Stimulated activated CD4-positive, alpha-beta T cell treated with anti-CD3 and anti-CD28 coated beads, Interleukin-4, amount 100 ng/mL, for 4 hours (primary cell): Measurements from ENCODE around the gene POLD1.
A peak's percentile ranks its signal among the peaks of the same experiment; 100 is the strongest.
"Not testable (repeated sequence)": the region's sequence is repeated elsewhere in the genome, so short reads cannot be mapped to it uniquely, and the experiment has no call there.

ENCODE experiments used
- DNase-seq, 2 experiments: peaks; one replicate each; pipeline ENCODE4 v3.0.0-alpha.2; 2020

The POLD1 gene

DNA sequence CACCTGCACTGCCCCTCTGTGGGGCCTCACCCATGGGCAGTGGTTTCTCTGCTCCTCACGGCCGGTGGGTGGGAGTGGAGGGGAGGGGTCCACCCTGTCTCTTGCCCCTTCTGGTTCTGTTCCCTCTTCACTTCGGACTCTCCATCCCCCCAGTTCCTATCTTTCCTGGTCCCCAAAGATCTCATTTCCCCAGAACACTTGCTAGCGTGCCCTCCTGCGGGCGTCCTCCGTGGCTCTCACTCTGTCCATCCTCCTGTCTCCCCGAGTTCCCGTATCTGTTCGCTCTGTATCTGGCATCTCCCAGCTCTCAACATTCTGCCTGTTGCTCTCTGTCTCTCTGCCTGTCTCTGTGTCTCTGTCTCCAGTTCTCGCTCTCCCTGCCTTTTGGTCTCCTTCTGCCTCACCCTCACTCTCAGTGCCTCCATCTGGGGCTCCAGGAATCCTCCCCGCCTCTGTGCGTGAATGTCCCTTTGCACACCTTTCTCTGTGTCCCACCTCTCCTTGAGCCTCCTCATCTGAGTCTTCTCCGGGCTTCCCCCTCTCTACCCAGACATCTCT is 35.0 kb downstream of the POLD1 start:
- no peak for DNase-seq

DNA sequence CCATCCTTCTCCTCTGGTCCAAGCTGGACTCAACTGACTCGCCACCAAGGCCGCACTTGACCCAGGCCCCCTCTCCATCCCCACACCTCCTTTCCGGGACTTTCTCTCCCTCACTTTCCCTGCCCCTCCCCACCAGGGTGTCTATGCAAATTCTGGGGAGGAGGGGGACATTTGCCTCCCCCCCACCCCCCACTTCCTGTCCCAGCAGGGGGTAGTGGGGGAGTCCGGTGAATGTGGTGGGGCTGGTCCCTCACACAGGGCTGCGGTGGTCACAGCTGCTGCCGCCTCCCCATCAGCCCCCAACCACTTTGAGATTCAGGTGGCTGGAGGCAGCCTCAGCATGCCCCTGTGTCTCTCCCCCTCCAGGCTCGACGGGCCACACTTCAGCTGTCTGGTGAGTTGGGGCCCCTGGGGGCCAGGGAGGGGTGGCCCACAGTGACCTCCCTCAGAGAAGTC is 35.5 kb downstream of the POLD1 start:
- DNase-seq, result no peak

DNA sequence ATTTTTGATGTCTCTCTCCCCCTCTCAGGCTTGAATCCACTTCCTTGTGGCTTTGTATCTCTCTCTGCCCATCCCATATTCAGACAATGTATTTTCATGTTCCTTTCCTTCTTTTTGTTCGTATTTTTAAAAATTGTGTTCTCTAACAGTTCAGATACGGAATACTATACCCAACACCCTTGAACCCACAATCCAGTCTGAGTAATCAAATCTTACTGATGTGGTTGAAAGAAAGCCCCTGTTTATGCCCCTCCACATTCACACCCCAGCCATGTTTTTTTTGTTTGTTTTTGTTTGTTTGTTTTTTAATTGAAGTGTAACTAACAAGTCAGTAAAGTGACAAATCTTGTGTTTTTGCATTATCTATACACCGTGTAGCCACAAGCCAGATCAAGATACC is 36.0 kb downstream of the POLD1 start:
- DNase-seq, result no peak

DNA sequence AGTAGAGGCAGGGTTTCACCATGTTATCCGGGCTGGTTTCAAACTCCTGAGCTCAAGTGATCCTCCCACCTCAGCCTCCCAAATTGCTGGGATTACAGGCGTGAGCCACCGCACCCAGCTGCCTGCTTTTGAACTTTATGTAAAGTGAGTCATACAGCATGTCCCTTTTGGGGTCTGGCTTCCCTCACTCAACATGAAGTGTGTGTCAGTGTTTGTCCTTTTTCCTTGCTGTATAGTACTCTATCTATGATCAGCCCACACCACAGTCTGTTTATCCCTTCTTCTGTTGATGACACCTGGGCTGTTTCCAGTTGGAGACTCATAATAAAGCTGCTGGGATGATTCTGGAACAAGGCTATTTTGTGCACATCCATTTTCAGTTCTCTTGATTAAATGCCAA is 36.7 kb downstream of the POLD1 start:
- no peak for DNase-seq

DNA sequence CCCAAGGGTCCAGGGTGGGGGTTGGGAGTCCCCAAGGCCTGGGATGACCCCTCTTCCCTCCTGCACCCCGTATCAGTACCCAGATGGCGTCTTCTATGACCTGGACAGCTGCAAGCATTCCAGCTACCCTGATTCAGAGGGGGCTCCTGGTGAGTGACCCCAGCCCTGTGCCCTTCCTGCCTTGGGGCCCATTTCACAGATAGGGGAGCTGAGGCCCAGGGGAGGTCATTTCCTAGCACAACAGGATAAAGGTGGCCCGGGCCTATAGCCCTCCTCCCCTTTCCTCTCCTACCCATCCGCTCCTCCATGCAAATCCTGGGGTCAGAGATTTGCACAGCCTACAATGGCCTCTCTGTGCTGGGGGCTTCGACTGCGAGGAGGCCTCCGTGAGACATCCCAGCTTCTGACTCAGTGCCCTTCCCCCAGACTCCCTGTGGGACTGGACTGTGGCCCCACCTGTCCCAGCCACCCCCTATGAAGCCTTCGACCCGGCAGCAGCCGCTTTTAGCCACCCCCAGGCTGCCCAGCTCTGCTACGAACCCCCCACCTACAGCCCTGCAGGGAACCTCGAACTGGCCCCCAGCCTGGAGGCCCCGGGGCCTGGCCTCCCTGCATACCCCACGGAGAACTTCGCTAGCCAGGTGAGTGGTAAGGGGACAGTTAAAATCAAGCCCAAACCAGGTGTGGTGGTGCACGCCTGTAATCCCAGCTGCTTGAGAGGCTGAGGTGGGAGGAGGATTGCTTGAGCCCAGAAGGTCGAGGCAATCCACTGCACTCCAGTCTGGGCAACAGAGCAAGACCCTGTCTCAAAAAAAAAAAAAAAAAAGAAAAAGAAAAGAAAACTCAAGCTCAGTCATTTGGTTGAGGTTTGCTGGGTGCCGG is 38.5 kb downstream of the POLD1 start:
- no peak for DNase-seq

DNA sequence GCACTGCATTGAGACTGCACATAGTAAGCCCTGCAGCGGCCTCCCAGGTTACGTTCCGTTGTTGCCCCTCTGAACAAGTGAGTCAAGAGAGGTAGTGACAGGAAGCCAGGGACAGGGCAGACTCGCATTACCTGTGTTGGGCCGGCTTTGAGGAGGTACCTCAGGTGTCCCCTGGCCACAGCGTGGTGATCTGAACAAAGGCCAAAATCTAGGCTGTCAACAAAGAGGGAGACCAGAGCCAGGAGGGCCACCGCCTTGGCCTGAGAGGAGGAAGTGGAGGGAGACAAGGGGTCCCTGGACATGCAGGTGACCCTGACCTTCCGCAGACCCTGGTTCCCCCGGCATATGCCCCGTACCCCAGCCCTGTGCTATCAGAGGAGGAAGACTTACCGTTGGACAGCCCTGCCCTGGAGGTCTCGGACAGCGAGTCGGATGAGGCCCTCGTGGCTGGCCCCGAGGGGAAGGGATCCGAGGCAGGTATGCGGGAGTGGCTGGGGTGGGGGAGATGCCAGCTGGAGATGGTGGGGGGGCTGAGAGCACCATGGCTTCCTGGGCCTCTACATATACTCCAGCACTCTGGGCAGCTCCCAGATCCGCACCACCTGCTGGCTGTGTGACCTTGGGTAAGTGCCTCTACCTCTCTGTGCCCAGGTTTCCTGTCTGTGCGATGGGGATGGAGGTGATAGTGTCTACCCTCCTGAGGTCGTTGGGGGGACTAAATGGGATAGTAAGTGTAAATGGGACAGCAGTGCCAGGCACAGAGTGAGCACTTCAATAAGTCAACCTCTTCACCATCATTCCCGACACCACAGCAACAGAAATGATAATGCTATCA is 39.3 kb downstream of the POLD1 start:
- DNase-seq, result no peak

DNA sequence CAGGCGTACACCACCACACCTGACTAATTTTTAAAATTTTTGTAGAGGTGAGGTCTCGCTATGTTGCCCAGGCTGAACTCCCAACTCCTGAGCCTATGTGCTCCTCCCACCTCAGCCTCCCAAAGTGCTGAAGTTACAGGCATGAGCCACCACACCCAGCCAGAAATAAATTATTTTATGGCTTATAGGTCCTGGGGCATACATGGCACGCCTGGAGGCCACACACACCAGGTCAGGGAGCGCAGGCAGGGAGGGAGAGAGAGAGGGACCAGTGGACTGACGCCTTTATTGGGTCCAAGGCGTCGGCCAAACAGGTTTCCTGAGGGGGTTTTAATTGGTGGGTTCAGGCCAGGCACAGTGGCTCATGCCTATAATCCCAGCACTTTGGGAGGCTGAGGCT is 41.4 kb downstream of the POLD1 start:
- DNase-seq, result no peak

DNA sequence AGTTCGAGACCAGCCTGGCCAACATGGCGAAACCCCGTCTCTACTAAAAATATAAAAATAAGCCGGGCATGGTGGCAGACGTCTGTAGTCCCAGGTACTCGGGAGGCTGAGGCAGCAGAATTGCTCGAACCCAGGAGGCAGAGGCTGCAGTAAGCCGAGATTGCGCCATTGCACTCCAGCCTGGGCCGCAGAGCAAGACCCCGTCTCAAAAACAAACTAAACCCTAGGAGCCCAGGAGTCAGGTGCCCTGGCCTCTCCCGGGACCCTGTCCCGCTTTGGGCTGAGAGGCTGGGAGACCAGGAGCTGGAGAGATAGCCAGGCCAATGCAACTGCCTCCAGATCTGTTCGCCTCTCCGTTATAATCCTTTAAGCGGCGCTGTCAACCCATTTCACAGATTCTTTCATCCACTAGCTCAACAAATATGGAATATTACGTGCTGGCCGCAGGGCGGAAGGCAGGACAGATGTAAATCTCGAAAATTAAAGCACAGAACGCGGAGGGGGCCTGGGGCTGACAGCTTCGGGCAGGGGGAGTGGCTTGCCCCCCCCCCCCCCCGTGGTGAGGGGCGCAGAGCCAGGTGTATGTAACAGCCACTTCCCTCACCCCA is 43.3 kb downstream of the POLD1 start:
- DNase-seq, result no peak

DNA sequence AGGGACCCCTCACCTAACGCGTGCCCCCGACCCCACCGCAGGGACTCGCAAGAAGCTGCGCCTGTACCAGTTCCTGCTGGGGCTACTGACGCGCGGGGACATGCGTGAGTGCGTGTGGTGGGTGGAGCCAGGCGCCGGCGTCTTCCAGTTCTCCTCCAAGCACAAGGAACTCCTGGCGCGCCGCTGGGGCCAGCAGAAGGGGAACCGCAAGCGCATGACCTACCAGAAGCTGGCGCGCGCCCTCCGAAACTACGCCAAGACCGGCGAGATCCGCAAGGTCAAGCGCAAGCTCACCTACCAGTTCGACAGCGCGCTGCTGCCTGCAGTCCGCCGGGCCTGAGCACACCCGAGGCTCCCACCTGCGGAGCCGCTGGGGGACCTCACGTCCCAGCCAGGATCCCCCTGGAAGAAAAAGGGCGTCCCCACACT is 43.9 kb downstream of the POLD1 start:
- DNase-seq, result peak in 1 of 2 experiments; percentile 41

DNA sequence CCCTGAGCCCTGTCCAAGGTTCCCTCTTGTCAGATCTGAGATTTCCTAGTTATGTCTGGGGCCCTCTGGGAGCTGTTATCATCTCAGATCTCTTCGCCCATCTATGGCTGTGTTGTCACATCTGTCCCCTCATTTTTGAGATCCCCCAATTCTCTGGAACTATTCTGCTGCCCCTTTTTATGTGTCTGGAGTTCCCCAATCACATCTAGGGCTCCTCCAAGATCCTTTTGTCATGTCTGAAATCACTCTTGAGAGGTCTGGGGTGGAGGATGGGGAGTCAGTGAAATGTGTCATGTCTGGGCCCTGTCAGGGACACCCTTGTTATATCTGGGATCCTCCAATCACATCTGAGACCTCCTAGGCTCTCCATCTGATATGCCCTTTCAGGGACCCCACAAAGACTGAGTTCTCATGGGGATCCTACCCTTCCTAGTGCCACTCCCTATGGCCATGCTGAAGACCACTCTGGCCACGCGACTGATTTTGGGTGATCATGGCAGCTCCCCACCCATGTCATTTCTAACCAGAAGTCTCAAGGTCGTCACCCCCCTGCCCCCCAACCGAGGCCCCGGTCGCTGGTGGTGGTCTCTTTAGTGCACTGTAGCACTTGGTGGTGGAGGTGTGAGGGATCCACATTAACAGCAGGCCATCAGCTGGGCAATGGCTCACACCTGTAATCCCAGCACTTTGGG is 44.8 kb downstream of the POLD1 start:
- DNase-seq, result no peak

DNA sequence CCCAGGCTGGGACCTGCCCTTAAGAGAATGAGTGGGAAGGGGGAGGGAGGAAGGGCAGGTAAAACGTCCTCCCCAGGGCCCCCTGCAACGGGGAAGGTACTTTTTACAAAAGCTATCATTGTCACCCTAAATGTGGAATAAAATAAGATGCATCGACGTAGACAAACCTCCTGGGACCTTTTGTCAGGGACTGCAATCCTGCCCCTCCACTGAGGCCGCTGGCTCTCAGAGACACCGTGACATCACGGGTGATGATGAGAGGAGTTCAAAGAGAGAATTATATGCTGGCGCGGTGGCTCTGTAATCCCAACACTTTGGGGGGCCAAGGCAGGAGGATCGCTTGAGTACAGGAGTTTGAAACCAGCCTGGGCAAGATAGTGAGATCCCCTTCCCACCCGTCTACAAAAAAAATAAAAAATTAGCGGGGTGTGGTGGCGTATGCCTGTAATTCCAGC is 46.8 kb downstream of the POLD1 start:
- DNase-seq, result no peak

DNA sequence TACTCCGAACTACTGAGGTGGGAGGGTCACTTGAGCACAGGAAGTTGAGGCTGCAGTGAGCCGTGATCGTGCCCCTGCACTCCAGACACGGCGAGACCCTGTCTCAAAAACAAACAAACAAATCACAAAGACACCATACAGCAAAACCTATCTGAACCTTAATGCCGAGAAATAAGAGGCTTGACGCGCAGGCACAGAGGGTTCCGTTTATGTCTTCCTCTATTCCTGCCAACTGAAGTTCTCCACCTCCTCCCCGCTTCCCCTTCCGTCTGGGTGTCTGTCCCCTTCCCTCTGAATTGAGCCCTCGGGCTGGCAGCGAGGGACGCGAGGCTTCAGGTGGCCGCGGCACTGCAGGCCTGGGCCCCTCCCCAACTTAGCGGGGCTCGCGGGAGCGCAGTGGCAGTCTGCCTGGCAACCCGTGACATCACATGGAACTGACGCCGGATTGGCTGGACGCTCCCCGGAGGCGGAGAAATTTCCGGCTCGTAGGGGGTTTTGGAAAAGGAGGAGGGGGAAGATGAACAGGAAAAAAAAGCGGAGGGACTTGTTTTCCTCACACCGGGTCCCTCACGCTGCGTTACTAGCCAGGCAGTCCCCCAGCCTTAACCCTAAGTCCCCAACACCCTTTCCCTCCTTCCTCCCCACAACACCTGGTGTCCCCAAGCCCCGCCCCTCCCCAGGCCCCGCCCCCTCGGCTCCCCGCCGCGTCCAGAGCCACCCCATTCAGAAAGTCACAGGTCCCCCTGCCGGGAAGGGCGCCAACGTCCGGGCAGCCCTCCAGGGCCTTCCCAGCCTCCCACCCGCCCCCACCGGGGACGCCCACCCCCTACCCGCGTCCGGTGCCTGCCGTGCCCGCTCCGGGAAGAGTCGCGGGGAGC is 47.4 kb downstream of the POLD1 start:
- DNase-seq, result peak; percentile 83 to 85

DNA sequence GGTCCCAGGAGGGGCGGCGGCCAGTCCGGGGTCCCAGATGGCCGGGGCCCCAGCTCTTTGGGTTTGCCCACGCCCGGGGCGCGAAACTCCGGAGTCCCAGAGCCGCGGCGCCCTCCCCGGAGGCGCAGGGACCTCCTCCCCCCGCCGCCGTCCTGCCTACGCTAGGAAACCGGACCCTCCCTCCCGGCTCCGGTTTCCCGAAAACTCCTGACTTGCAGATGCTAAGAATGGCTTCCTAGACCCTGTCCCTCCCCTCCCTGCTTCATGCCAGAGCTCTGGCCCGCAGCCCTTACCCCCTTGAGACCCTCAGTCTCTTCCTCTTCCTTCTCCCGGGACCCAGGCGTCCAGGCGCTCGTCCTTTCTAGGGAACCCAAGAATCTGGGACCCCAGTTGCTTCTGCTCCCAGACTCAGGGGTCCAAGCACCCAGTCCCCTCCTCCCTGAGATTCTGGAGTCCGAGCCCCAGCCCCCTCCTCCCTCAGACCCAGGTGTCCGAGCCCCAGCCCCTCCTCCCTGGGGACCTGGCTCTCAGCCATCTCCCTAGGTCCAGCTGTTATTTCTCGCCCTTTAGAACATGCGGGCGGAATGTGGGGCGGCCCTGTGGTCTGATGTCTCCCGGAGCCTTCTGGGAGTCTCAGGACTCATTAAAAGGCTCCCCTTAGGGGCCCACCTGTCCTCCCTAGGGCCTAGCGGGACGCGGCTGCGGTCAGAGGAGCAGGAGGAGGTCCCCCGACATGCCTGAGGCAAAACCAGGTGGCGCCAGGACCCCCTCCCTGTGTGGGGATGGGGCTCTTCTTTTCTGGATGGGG is 48.3 kb downstream of the POLD1 start, which contains the start of gene MYBPC2:
MYBPC2 (plus strand) TSS at position 672 of the 808 bp plus-strand sequence; CDS start at position 734, 62 bp downstream.
- no peak for DNase-seq

DNA sequence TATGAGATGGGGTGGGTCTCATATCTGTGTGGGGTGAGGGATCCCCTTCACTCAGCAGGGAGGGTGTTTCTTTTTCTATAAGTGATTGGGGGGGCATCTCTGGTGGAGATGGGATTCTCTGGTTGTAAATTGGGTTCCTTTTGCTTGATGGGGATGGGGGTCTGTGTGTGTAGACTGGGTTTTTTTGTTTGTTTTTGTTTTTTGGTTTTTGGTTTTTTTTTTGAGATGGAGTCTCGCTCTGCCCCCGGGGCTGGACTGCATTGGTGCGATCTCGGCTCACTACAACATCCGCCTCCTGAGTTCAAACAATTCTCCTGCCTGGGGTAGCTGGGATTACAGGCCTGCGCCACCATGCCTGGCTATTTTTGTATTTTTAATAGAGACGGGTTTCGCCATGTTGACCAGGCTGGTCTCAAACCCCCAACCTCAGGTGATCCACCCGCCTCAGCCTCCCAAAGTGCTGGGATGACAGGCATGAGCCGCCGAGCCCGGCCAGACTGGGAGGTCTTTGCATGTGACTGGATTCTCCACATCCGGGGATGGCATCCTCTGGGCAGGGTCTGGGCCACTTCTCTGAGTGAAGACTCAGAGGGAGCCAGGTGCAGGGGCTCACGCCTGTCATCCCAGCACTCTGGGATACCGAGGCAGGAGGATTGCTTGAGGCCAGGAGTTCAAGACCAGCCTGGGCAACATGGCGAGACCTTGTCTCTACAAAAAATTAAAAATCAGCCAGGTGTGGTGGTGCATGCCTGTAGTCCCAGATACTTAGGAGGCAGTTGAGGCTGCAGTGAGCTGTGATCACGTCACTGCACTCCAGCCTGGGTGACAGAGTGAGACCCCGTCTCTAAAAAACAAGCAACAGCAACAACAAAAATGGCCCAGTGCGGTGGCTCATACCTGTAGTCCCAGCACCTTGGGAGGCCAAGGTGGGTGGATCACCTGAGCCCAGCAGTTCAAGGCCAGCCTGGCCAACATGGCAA is 49.3 kb downstream of the POLD1 start:
- no peak for DNase-seq

DNA sequence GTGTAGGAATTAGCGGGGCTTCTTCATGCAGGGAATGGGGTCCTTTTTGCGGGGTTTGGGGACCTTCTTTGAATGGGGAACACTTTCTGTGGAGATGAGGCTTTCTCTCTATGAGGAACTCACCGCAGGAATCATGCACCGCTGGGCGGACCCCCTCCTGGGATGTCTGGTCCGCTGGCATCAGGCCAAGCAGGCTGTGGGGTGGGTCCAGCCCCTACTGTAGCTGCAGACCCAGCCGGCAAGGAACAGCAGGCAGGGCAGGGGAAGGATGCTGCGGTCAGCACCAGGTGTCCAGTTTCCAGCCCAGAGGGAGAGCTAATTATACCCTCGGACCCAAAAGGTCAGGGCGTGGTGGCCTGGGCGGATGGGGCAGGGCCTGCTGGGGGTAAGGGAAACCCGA is 50.4 kb downstream of the POLD1 start:
- DNase-seq, result no peak

DNA sequence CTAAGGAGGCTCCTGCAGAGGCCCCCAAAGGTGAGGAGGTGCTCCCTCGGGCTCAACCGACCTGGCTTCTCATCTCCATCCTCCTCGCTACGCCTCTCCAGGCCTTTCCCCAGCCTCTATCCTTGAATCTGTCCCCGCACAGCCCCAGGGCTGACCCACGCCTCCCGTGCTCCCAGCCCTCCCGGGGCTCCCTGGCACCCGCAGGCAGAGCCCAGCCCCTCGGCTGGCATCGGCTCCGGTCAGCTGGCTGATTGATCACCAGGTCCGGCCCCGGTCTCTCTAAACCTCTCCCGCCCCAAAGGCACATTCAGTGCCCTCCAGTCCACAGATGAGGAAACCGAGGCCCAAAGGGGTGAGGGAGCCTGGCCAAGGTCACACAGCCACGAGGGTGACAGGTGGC is 51.1 kb downstream of the POLD1 start:
- DNase-seq, result no peak

DNA sequence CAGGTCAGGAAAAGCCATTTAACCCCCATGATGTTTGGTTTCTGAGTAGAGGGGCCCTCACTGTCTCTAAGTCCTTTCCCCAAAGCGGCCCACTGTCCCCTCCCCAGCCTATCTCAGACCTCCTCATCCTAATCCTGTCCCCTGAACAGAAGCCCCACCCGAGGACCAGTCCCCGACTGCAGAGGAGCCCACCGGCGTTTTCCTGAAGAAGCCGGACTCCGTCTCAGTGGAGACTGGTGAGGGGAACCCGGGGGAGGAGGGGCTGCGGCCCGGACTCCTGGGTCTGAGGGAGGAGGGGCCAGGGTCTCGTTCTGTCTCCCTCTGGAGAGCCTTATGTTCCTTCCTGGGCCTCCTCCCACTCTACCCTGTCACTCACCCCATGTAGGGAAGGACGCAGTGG is 51.5 kb downstream of the POLD1 start:
- DNase-seq, result no peak

DNA sequence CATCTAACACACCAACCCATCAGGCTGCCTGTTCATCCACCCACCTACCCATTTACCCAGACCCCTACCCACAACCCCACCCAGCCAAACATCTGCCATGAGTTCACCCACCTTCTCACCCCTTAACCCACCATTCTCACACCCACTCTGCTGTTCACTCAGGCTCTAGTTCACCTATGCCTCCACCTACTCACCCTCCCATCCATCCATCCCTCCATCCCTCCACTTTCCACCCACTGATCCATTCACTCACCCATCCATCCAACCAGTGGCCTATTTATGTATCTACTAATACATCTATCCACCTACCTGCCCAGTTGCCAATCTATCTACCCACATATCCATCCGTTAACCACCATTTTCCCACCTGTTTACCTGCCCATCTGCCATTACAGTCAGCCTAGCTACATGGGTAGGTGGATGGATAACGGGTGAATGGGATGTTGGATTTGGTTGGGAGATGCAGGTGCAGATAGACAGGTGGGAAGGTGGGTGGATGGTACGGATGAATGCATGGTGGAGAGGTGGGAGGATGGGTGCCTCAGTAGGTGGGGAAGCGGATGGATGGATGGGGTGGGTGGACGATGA is 53.8 kb downstream of the POLD1 start:
- DNase-seq, result no peak

DNA sequence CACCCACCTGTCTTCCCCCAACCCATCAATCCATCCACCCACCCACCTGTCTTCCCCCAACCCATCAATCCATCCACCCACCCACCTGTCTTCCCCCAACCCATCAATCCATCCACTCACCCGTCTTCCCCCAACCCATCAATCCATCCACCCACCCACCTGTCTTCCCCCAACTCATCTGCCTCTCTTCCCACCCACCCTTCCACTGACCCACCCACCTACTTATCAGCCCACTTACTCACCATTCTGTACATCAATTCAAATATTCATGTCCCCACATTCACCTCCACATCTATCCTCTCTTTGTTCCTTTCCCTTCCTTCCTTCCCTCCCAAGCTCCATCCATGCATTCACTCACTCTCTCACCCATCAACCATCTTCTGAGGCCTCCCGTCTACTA is 55.0 kb downstream of the POLD1 start:
- not testable (repeated sequence) for DNase-seq
